ENCODE data around the gene TEKTIP1. TPM values are rescaled to one million over a fixed set of nuclear protein-coding genes. Genes with fewer than 3 reads are reported as not detected.

The TEKTIP1 gene
- total and polyA plus RNA-seq, 9 of the 15 experiments (the other 6 are each of a cell fraction or from before 2014, with no cell fraction given) = 0.66 TPM; not detected in 8

DNA sequence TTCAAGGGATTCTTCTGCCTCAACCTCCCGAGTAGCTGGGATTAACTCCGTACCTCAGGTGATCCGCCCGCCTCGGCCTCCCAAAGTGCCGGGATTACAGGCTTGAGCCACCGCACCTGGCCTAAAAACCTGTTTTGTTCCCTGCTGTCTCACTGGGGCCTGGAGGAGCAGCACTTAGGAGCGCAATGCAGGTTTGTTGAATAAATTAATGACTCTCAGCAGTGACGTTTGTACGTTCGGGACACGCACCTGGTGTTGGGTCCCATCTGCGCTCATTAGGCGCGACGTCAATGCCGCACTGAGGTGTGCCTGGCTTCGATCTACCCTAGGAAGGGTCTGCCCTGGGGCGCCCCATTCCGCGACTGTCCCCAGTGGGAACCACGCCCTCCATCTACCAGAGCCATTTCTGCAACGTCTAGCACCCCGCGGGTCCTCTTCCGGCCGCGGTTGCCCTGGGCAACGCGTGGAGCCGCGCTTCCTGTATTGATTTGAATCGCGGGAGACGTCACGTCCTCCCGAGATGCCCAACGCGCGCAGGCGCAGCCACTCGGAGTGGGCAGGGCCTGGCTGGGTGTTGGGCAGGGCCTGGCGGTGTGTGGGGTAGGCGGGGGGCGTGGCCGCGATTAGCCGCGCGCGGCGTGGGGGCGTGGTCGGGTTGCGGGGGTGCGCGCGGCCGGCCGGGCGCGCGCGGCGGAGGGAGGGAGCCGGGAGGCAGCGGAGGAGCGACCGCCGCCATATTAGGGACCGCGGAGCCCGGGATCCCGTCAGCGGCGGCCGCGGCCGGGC is 33.2 kb upstream of the TEKTIP1 start, which contains the start of gene FZR1 (continued):
- TF ChIP-seq BCLAF1 (IDR thresholded peaks at IDR 0.05; ENCODE audit: borderline replicate concordance in 1 of 2, control insufficient read depth in 1 of 2, low read depth in 2 of 2, low read length in 1 of 2) (no peak), PHF20 (IDR thresholded peaks at IDR 0.05; ENCODE audit: partially characterized antibody) (peak; percentile 15), CHD7 (IDR thresholded peaks at IDR 0.05; ENCODE audit: low read depth, low read length) (no peak), NR2C1 (IDR thresholded peaks at IDR 0.05) (no peak), NR2C1 (tag; IDR thresholded peaks at IDR 0.05) (no peak), ZNF121 (CRISPR knock-in tag; conservative IDR thresholded peaks at IDR 0.05) (no peak), MXI1 (IDR thresholded peaks at IDR 0.05; ENCODE audit: low read depth, low read length) (peak; percentile 83), FOXA3 (CRISPR knock-in tag; conservative IDR thresholded peaks at IDR 0.05 in 1 of 2, IDR thresholded peaks at IDR 0.05 in 1 of 2) (0 out of 4 replicates have a peak, but pooled peaks of 1 of the 2 experiments have one; percentile 77), ARHGAP35 (IDR thresholded peaks at IDR 0.05; ENCODE audit: partially characterized antibody) (no peak)
- TF ChIP-seq, protein P1, sequence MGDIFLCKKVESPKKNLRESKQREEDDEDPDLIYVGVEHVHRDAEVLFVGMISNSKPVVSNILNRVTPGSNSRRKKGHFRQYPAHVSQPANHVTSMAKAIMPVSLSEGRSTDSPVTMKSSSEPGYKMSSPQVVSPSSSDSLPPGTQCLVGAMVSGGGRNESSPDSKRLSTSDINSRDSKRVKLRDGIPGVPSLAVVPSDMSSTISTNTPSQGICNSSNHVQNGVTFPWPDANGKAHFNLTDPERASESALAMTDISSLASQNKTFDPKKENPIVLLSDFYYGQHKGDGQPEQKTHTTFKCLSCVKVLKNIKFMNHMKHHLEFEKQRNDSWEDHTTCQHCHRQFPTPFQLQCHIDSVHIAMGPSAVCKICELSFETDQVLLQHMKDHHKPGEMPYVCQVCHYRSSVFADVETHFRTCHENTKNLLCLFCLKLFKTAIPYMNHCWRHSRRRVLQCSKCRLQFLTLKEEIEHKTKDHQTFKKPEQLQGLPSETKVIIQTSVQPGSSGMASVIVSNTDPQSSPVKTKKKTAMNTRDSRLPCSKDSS (IDR thresholded peaks at IDR 0.05; ENCODE audit: low read depth, partially characterized antibody) = no peak

Measured in K562 (cell line).